ENCODE results near the gene CDC42. TPM values are rescaled to one million over a fixed set of nuclear protein-coding genes. Genes with fewer than 3 reads are reported as not detected.
"Not testable (repeated sequence)": the region's sequence is repeated elsewhere in the genome, so short reads cannot be mapped to it uniquely, and the experiment has no call there.

CDC42 gene
- total RNA-seq, 1 donor from 2014 or later, result 293 TPM

DNA sequence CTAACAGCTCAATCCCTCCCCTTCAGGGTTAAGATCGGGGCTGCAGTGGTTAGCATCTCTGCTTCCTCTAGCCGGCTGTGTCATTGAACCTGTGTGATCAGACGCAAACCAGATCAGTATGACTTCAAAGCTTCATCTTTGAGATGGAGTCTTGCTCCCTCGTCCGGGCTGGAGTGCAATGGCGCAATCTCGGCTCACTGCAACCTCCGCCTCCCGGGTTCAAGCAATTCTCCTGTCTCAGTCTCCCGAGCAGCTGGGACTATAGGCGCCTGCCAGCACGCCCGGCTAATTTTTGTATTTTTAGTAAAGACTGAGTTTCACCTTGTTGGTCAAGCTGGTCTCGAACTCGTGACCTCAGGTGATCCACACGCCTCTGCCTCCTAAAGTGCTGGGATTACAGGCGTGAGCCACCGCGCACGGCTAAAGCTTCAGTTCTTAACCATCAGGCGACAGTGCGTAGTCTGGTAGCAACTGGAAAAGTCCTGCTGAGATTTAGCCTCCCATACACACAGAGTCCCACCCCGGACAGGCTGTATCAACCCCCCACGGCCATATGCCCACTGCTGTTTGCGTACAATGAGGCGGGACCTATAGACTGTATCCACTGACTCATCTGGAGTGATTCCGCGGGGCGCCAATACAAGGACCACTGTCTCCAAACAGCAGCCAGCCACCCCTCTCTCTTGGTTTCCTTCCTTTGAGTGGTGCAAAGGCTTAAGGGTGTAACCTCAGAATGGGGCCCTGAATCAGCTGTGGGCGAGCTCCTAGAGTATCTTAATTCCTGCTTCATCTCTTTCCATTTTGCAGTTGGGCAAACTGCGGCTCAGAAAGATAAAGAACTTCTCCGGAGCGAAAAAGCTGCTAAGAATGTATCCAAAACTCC is 27.8 kb upstream of the CDC42 start:
- Mint-ChIP-seq H3K36me3 (ENCODE audit: low read depth) (peaks cover 6% of the 10 kb centered on the region), H3K27ac (peak overlapping the region; percentile 100), H3K9me3 (no peaks in the 10 kb centered on the region), H3K4me1 (ENCODE audit: low read depth) (peaks cover 47% of the 10 kb centered on the region), H3K4me3 (peak overlapping the region; percentile 99), H3K27me3 (ENCODE audit: insufficient read depth) (no peaks in the 10 kb centered on the region)
- intact Hi-C loops (cut with micrococcal nuclease), result loop anchor here (1.0 to 5.0 kb wide), 7 partner anchors 15 to 732 kb away; partner anchors contain the start of genes CDC42, ECE1 and USP48
- DNase-seq (ENCODE audit: low spot score), result peak; percentile 71

DNA sequence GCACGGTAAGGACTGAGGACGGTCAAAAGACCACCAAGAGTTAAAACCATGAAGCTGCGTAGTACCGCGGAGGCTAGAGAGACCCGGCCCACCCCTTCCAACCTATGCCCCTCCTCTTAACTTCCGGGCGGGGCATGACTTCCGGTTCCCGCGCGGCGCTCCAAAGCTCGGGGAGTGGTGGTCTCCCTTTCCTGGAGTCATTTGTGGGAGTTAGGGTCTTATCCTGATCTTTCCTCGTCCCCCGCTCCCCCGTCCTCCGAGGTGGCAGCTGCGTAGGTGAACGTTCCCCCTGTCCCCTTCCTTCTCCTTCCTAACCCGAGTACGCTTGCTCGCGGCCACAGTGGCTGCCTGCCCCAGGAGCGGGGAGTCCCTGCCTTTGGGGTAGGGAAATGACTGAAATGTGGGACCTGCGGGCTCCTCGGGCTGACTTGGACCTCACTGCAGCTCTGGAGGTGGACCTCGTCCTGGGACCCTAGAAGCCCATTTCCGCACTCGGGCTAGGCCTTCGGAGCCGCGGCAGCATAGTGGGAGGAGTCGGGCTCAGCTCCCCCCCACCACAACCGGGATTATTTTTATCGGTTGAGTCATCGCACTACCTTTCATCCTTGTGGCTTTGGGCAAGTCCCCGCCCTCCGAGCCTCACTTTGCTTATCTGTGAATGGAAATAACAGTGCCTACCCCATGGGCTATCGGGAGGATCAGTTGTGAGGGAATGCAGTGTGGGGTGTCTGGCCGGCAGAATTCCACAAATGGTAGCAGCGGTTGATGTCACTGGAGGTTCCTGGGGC is 26.9 kb upstream of the CDC42 start:
- Mint-ChIP-seq H3K36me3 (ENCODE audit: low read depth) (peaks cover 6% of the 10 kb centered on the region), H3K27me3 (ENCODE audit: insufficient read depth) (no peaks in the 10 kb centered on the region), H3K27ac (peak overlapping the region; percentile 100), H3K4me1 (ENCODE audit: low read depth) (peaks cover 55% of the 10 kb centered on the region), H3K9me3 (no peaks in the 10 kb centered on the region), H3K4me3 (peak overlapping the region; percentile 99)
- peak; percentile 90 for DNase-seq (ENCODE audit: low spot score)
- intact Hi-C loops (cut with micrococcal nuclease), result loop anchor here (1.0 to 5.0 kb wide), 7 partner anchors 14 to 733 kb away; partner anchors contain the start of genes CDC42, ECE1 and USP48

DNA sequence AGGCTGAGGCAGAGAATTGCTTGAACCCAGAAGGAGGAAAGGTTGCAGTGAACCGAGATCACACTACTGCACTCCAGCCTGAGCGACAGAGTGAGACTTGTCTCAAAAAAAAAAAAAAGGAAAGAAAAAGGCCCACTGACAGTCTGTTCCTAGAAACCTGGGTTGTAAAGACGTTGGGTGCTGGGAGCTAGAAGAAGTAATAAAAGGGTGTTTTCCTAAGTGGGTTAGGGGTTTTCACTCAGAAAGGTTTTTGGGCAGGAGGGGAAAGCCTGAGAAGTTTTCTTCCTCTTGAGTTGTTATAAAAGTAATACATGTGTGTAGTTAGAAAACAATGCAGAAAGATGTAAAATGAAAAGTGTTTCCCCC is 25.6 kb upstream of the CDC42 start:
- Mint-ChIP-seq H3K36me3 (ENCODE audit: low read depth) (peaks cover 6% of the 10 kb centered on the region), H3K27me3 (ENCODE audit: insufficient read depth) (no peaks in the 10 kb centered on the region), H3K9me3 (no peaks in the 10 kb centered on the region), H3K4me1 (ENCODE audit: low read depth) (peaks cover 66% of the 10 kb centered on the region), H3K27ac (peak overlapping the region; percentile 100), H3K4me3 (peak overlapping the region; percentile 99)
- intact Hi-C loops (cut with micrococcal nuclease), result loop anchor here (5.0 kb wide), 1 partner anchor 735 kb away; the partner anchor contains the start of gene ECE1
- no peak for DNase-seq (ENCODE audit: low spot score)

DNA sequence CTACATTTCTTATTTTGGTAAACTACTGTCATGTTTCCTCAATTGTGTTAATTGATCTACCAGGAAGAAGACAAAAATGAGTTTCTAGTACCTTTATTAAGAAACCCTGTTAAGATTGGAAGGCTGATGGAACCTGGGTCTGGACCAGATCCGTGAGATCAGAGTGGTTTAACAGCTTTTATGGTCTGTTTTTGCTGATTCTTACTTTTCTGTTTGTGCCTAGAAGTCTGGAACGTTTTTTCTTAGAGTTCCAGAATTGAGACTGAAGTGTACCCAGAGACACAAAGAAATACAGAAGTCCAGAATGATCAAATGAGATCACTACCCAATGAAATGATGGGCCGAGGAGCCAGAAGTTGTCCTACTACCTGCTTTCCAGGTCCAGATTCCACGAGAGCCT is 22.5 kb upstream of the CDC42 start:
- H3K4me3 Mint-ChIP-seq, result no peak overlapping the region
- peaks cover 56% of the 10 kb centered on the region for H3K4me1 Mint-ChIP-seq (ENCODE audit: low read depth)
- intact Hi-C loops (cut with micrococcal nuclease), result no loop called here
- no peaks in the 10 kb centered on the region for H3K27me3 Mint-ChIP-seq (ENCODE audit: insufficient read depth)
- H3K9me3 Mint-ChIP-seq, result no peaks in the 10 kb centered on the region
- H3K27ac Mint-ChIP-seq, result peak overlapping the region; percentile 10
- DNase-seq (ENCODE audit: low spot score), result no peak
- peaks cover 6% of the 10 kb centered on the region for H3K36me3 Mint-ChIP-seq (ENCODE audit: low read depth)

DNA sequence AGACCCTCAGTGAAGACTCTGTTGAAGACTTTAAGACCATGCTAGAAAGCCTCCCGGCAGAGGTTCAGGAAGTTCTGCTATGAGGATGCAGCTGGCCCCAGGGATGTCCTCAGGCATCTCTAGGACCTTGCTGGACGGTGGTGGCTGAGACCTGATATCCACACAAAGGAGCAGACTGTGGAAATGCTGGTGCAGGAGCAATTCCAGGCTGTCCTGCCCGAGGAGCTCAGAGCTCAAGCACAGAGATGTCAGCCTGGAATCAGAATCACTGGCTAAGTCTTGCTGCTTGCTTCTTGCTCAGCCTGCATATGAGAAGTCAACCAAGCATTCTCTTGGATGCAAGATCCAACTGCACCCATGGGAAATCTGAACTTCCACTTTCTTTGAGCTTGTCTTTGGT is 22.0 kb upstream of the CDC42 start:
- Mint-ChIP-seq H3K9me3 (no peaks in the 10 kb centered on the region), H3K27me3 (ENCODE audit: insufficient read depth) (no peaks in the 10 kb centered on the region), H3K36me3 (ENCODE audit: low read depth) (peaks cover 6% of the 10 kb centered on the region), H3K27ac (peak overlapping the region; percentile 10), H3K4me3 (no peak overlapping the region), H3K4me1 (ENCODE audit: low read depth) (peaks cover 56% of the 10 kb centered on the region)
- no peak for DNase-seq (ENCODE audit: low spot score)
- intact Hi-C loops (cut with micrococcal nuclease), result no loop called here

DNA sequence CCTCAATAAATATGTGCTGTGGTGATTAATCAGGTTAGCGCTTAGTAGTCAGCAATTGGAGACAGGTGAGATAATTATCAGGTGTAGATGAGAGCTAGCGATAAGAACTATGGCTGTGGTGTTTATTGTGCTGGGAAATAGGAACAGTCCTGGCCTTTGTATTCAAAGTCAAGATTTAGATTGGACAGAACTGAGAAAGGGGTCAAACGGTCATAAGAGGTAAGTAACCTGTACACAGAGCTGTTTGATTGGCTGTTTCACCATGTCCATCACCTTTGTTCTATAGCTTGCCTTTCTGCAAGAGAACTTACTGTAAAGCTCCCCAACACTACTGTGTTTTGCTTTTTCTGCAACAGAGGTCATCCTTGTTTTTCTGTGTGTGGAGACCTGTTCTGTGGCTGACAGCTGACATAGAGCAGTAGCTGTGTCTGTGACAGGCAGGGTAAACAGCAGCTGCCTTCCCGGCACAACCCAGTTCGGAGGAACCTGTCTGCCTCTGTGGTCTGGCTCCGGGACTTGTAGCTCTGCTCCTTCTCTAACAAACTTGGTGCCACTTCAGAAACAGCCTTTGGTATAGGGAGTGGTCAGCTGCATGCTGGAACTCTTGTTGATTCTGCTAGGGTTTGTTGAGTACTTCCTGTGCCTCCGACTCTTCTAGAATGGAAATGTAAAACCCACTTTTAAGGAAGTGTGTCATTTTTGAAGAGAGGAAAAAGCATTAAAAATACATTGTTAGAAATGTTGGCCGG is 21.1 kb upstream of the CDC42 start:
- intact Hi-C loops (cut with micrococcal nuclease), result no loop called here
- H3K27me3 Mint-ChIP-seq (ENCODE audit: insufficient read depth), result no peaks in the 10 kb centered on the region
- H3K9me3 Mint-ChIP-seq, result no peaks in the 10 kb centered on the region
- H3K4me1 Mint-ChIP-seq (ENCODE audit: low read depth), result peaks cover 48% of the 10 kb centered on the region
- peak overlapping the region; percentile 71 for H3K27ac Mint-ChIP-seq
- peak overlapping the region; percentile 48 for H3K4me3 Mint-ChIP-seq
- peaks cover 4% of the 10 kb centered on the region for H3K36me3 Mint-ChIP-seq (ENCODE audit: low read depth)
- peak; percentile 56 for DNase-seq (ENCODE audit: low spot score)

DNA sequence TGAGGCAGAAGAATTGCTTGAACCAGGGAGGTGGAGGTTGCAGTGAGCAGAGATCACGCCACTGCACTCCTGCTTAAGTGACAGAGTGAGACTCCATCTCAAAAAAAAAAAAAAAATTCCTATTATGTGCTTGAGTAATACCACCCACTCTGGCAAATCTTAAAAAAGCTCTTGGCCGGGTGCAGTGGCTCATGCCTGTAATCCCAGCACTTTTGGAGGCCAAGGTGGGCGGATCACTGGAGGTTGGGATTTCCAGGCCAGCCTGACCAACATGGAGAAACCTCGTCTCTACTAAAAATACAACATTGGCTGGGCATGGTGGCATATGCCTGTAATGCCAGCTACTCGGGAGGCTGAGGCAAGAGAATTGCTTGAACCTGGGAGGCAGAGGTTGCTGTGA is 17.7 kb upstream of the CDC42 start:
- H3K36me3 Mint-ChIP-seq (ENCODE audit: low read depth); H3K27me3 Mint-ChIP-seq (ENCODE audit: insufficient read depth); intact Hi-C loops (cut with micrococcal nuclease); DNase-seq (ENCODE audit: low spot score); H3K27ac Mint-ChIP-seq; H3K9me3 Mint-ChIP-seq; H3K4me3 Mint-ChIP-seq: not testable (repeated sequence)
- H3K4me1 Mint-ChIP-seq (ENCODE audit: low read depth), result peaks cover 46% of the 10 kb centered on the region

DNA sequence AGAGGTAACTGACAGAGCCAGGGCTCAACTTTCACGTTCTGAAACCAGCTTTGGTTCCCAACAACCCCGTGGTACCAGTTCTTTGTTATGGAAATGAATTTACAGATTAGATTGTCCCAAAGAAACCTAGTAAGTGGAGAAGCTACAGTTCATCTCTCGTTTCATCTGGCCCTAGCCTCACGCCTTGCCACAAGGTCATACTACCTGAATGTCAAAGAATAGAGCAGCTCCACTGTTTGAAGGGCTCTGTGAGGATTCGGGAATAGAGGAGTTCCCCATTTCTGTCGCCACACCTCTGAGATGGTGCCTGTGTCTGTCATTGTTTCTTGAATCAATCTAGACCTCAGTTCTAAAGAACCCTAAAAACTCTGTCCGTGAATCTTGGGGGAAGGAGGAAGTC is 15.0 kb upstream of the CDC42 start:
- no peak for DNase-seq (ENCODE audit: low spot score)
- peaks cover 43% of the 10 kb centered on the region for H3K4me1 Mint-ChIP-seq (ENCODE audit: low read depth)
- no peaks in the 10 kb centered on the region for H3K36me3 Mint-ChIP-seq (ENCODE audit: low read depth)
- H3K9me3 Mint-ChIP-seq, result no peaks in the 10 kb centered on the region
- H3K27ac Mint-ChIP-seq, result no peak overlapping the region
- intact Hi-C loops (cut with micrococcal nuclease), result no loop called here
- no peaks in the 10 kb centered on the region for H3K27me3 Mint-ChIP-seq (ENCODE audit: insufficient read depth)
- H3K4me3 Mint-ChIP-seq, result no peak overlapping the region

DNA sequence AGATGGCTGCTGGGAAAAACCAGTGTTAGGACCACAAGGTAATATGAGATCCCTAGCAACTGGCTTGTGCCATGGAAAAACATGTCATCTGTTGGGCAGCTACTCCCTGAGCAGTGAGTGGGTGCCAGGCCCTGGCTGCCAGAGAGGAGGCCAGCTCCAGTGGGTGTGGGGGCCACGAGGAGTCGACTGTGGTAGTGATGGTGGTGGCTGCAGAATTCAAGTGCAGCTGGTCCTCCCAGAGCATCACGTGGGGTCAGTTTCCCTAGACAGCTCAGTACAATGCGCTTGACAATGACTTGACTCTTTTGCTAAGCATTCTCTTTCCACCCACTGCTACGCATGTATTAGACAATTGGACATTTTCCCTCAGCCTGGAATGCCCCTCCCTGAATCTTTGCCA is 14.5 kb upstream of the CDC42 start:
- intact Hi-C loops (cut with micrococcal nuclease), result no loop called here

DNA sequence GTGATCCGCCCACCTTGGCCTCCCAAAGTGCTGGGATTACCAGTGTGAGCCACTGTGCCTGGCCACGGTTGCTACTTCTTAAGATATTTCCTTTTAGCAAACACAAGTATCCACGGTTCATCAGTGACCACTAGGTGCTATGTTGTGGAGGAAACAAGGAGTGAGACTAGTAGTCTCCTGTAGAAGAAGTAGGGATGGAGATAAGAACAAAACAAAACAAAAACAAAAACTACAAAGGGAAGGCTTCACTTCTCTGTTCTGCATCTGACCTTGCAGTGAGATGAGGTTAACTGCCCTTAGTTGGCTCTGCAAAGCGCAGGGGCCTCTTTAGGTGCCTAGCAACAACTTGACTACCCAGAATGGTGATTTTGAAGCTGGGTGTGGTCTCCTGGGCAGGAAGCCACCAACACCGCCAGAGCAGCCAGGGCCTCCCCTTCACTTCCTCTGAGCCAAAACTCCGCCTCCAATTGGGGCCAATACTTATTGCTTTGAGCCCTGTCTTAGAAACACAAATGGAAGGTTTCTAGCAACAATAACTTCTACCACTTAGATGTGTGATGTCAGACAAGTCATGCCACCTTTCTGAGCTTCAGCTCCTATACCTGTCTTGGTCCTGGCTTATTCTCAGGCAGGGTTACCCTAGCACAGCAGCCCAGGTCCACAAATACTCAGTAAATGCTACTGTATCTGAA is 12.8 kb upstream of the CDC42 start:
- Mint-ChIP-seq H3K4me3 (peak overlapping the region; percentile 62), H3K27me3 (ENCODE audit: insufficient read depth) (no peaks in the 10 kb centered on the region), H3K36me3 (ENCODE audit: low read depth) (no peaks in the 10 kb centered on the region), H3K4me1 (ENCODE audit: low read depth) (peaks cover 50% of the 10 kb centered on the region), H3K9me3 (no peaks in the 10 kb centered on the region), H3K27ac (peak overlapping the region; percentile 96)
- intact Hi-C loops (cut with micrococcal nuclease), result loop anchor here (1.0 kb wide), 3 partner anchors 9 to 14 kb away; partner anchors contain the start of gene CDC42
- peak; percentile 92 for DNase-seq (ENCODE audit: low spot score)

More for the DNA sequence above, 14.5 kb upstream of the CDC42 start:
- Mint-ChIP-seq H3K27me3 (ENCODE audit: insufficient read depth) (no peaks in the 10 kb centered on the region), H3K4me3 (no peak overlapping the region), H3K27ac (peak overlapping the region; percentile 84), H3K36me3 (ENCODE audit: low read depth) (no peaks in the 10 kb centered on the region), H3K4me1 (ENCODE audit: low read depth) (peaks cover 48% of the 10 kb centered on the region), H3K9me3 (no peaks in the 10 kb centered on the region)
- DNase-seq (ENCODE audit: low spot score), result no peak

DNA sequence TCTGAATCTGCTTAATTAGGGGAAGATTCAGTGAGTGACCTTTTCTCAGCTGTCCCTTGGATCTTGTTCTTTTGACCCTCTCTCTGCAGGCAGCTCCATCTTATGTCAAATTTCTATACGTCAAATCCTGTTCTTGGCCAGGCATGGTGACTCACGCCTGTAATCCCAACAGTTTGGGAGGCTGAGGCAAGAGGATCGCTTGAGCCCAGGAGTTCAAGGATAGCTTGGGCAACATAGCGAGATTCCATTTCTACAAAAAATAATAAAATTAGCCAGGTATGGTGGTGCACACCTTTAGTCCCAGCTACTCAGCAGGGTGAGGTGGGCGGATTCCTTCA is 12.3 kb upstream of the CDC42 start:
- H3K9me3 Mint-ChIP-seq, result peaks cover 2% of the 10 kb centered on the region
- intact Hi-C loops (cut with micrococcal nuclease), result loop anchor here (1.0 kb wide), 1 partner anchor 12 kb away; the partner anchor contains the start of gene CDC42
- peak overlapping the region; percentile 62 for H3K4me3 Mint-ChIP-seq
- H3K27me3 Mint-ChIP-seq (ENCODE audit: insufficient read depth), result no peaks in the 10 kb centered on the region
- no peaks in the 10 kb centered on the region for H3K36me3 Mint-ChIP-seq (ENCODE audit: low read depth)
- H3K4me1 Mint-ChIP-seq (ENCODE audit: low read depth), result peaks cover 55% of the 10 kb centered on the region
- DNase-seq (ENCODE audit: low spot score), result no peak
- H3K27ac Mint-ChIP-seq, result peak overlapping the region; percentile 96

DNA sequence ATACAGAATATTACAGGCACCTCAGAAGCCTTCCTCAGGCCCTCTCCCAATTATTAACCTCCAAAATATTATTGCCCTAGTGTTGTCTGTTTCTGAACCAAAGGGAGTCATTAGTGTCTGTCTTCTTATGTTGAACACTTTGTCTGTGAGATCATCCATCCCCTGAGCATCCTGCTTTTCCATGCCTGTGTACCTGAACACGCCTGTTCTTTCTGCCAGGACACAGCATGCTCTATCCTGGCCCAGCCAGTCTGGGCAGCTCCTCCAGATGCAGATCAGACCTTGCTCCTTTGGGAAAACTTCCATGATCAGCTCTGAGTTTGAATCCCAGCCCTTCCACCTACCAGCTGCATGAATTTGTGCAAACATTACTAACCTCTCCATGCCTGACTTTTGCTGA is 11.0 kb upstream of the CDC42 start:
- Mint-ChIP-seq H3K9me3 (peaks cover 5% of the 10 kb centered on the region), H3K36me3 (ENCODE audit: low read depth) (no peaks in the 10 kb centered on the region), H3K27me3 (ENCODE audit: insufficient read depth) (no peaks in the 10 kb centered on the region), H3K27ac (peak overlapping the region; percentile 10), H3K4me1 (ENCODE audit: low read depth) (peaks cover 60% of the 10 kb centered on the region), H3K4me3 (no peak overlapping the region)
- no peak for DNase-seq (ENCODE audit: low spot score)
- intact Hi-C loops (cut with micrococcal nuclease), result no loop called here
